Measurements from ENCODE around the gene INTS14.

The INTS14 gene

GRCh38 chr15:65610871-65611718 lies at the start of gene INTS14:
TSS of gene INTS14 (minus strand) at chr15:65611131. CDS start at chr15:65607380, 3,751 bp downstream.
- peak; percentile 98 for DNase-seq (ENCODE audit: low spot score)

- DNase-seq (ENCODE audit: low spot score), result no peak
Measured at GRCh38 chr15:65659502-65660052, 48.6 kb upstream of the INTS14 start.

GRCh38 chr15:65655457-65655856 lies 44.5 kb upstream of the INTS14 start:
- DNase-seq (ENCODE audit: low spot score), result no peak

- no peak for DNase-seq (ENCODE audit: low spot score)
Measured at GRCh38 chr15:65655026-65655425, 44.1 kb upstream of the INTS14 start.

GRCh38 chr15:65653801-65654521 lies 43.0 kb upstream of the INTS14 start:
- no peak for DNase-seq (ENCODE audit: low spot score)

GRCh38 chr15:65653341-65653740 lies 42.4 kb upstream of the INTS14 start:
- no peak for DNase-seq (ENCODE audit: low spot score)

- DNase-seq (ENCODE audit: low spot score), result no peak
Measured at GRCh38 chr15:65651831-65652749, 41.2 kb upstream of the INTS14 start.

GRCh38 chr15:65651042-65651322 lies 40.1 kb upstream of the INTS14 start:
- no peak for DNase-seq (ENCODE audit: low spot score)

GRCh38 chr15:65650312-65651041 lies 39.5 kb upstream of the INTS14 start:
- DNase-seq (ENCODE audit: low spot score), result no peak

- no peak for DNase-seq (ENCODE audit: low spot score)
Measured at GRCh38 chr15:65646486-65646885, 35.6 kb upstream of the INTS14 start.

GRCh38 chr15:65645392-65645791 lies 34.5 kb upstream of the INTS14 start:
- DNase-seq (ENCODE audit: low spot score), result no peak

- DNase-seq (ENCODE audit: low spot score), result no peak
Measured at GRCh38 chr15:65644282-65644681, 33.4 kb upstream of the INTS14 start.

- DNase-seq (ENCODE audit: low spot score), result no peak
Measured at GRCh38 chr15:65642594-65642993, 31.7 kb upstream of the INTS14 start.

- peak; percentile 53 for DNase-seq (ENCODE audit: low spot score)
Measured at GRCh38 chr15:65641768-65642475, 31.0 kb upstream of the INTS14 start.

GRCh38 chr15:65639509-65639908 lies 28.6 kb upstream of the INTS14 start:
- DNase-seq (ENCODE audit: low spot score), result no peak

GRCh38 chr15:65638681-65639089 lies 27.8 kb upstream of the INTS14 start:
- no peak for DNase-seq (ENCODE audit: low spot score)

GRCh38 chr15:65638109-65638508 lies 27.2 kb upstream of the INTS14 start:
- no peak for DNase-seq (ENCODE audit: low spot score)

GRCh38 chr15:65634356-65634755 lies 23.4 kb upstream of the INTS14 start:
- DNase-seq (ENCODE audit: low spot score), result no peak

GRCh38 chr15:65633752-65634151 lies 22.8 kb upstream of the INTS14 start:
- DNase-seq (ENCODE audit: low spot score), result no peak

- DNase-seq (ENCODE audit: low spot score), result no peak
Measured at GRCh38 chr15:65632780-65633375, 21.9 kb upstream of the INTS14 start.

Data from ecto neural progenitor cell (in vitro differentiated cells).